Measurements from ENCODE around the gene CPA4. TPM values are rescaled to one million over a fixed set of nuclear protein-coding genes. Genes with fewer than 3 reads are reported as not detected.

CPA4 gene
- total and polyA plus RNA-seq, 2 of the 13 experiments (the other 11 are each of a cell fraction or from before 2014, with no cell fraction given), result 0.20 to 0.22 TPM

DNA sequence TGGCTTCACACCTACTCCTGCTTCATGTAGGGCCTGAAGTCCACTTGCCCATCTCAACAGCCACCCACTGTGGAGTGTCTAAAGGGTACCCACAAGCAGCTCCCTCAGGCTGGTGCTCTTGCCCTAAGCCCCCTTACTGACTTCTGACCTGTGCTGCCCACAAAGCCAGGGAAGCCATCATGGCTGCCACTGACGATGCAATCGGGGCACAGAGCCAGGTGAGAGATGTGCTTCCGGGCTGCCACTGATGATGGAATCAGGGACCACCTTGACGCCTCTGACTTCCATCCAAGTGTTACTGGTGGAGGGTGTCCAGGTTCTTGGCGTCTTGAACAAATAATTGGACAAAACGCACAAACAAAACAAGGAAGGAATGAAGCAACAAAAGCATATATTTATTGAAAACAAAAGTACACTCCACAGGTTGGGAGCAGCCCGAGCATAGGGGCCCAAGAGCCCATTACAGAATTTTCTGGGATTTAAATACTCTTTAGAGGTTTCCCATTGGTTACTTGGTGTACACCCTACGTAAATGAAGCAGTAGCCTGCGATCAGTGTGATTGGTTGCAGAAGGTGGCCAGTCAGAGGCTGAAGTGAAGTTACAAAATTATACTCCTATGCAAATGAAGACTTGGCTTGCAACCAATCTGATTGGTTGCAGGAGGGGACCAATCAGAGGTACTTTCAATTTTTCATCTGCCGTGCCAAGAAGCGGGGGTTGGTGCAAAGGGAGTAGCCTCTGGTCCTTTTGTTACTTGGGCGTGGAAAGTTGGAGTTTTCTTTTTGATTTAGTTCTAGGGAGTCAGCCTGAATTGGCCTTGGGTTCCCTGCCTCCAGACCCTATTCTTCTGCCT, 21.8 kb upstream of the CPA4 start (continued):
- TF ChIP-seq GPN1 (CRISPR knock-in tag; IDR thresholded peaks at IDR 0.05; ENCODE audit: borderline replicate concordance), result no peak
- no peak for TF ChIP-seq RBM39 (IDR thresholded peaks at IDR 0.05; ENCODE audit: low read depth, low read length, poor library complexity, severe bottlenecking)

DNA sequence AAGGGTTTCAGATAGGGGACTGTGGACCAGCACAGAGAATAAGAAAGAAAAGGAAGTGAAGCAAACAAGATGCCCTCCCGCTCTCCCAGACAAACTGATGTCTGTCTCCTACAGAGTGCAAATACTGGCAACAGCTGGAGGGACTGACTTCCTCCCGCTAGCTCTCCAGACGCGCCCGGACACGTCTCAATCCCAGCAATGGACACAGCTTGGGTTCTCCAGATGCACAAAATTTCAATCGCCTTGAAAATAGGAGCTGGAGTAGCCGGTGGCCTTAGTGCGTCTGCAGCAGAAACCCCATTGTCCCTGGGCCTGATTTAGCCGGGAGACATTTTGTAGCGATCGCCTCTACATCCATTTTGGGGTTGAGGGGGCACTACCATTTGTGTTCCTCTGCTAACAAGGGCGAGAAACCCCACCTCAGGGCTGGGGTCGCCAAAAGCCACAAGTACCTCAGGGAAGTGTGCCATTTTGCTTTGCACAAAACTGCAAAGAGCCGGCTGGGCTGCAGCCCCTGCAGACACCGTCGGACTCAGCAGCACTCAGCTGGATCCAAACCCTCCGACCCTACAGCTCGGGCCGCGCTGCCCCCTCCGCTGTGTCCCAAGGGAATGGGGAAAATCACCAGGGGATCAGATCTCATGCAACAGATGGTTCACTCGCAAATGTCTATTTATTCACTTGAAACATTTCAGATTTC, 20.4 kb upstream of the CPA4 start:
- no peaks in the 10 kb centered on the region for H3K4me1 ChIP-seq (ENCODE audit: insufficient read depth, low read length)
- no peak overlapping the region for H3K4me3 ChIP-seq (replicated peaks in 1 of 3; ENCODE audit: insufficient read depth in 1 of 3, low read depth in 2 of 3, low read length in 3 of 3)
- DNase-seq (ENCODE audit: low spot score) (no peak), FAIRE-seq (no peak), ATAC-seq (no peak)
- WGBS (ENCODE audit: low lambda C conversion rate), result 63% methylated on average over 18 of the region's 23 CpGs
- H3K27ac ChIP-seq (ENCODE audit: extremely low read length, insufficient read depth, low read length), result no peak overlapping the region
- H2AFZ ChIP-seq (ENCODE audit: low read length), result no peak overlapping the region
- H3K79me2 ChIP-seq (ENCODE audit: insufficient read depth, low read length), result no peaks in the 10 kb centered on the region
- no peak overlapping the region for H3K9ac ChIP-seq (ENCODE audit: insufficient read depth, low read depth, low read length)
- ChIA-PET POLR2A (no interaction called here), CTCF (ENCODE audit: low intra/inter-chr PET ratio, low total read pairs) (no interaction called here)
- intact Hi-C loops (cut with micrococcal nuclease; ENCODE audit: unreplicated experiment) (loop anchor here (10.0 kb wide), 1 partner anchor 212 kb away; no protein-coding TSS in a partner anchor), in situ Hi-C loops (cut with HindIII; ENCODE audit: extremely low pct_ligation_motif_present, low pct_unique_long_range_greater_than_20kb) (no loop called here)
- H3K9me3 ChIP-seq (ENCODE audit: low read length), result no peaks in the 10 kb centered on the region
- no peaks in the 10 kb centered on the region for H4K20me1 ChIP-seq (ENCODE audit: insufficient read depth, low read length)
- no peak overlapping the region for H3K4me2 ChIP-seq (ENCODE audit: low read depth, low read length)
- no peaks in the 10 kb centered on the region for H3K36me3 ChIP-seq (replicated peaks in 1 of 2; ENCODE audit: control insufficient read depth in 1 of 2, insufficient read depth in 2 of 2, low read length in 2 of 2)
- no TSS peak for BruUV-seq (replicated peaks)
- peaks cover 0 to 12% of the 10 kb centered on the region in 2 experiments; a peak in 1 of 5 replicates for H3K27me3 ChIP-seq (ENCODE audit: control insufficient read depth in 1 of 2, insufficient read depth in 2 of 2, low read length in 2 of 2)
- TF ChIP-seq HOXA9 (CRISPR knock-in tag; IDR thresholded peaks at IDR 0.05; ENCODE audit: borderline replicate concordance), result no peak
- no peak for TF ChIP-seq TCF7L2 (IDR thresholded peaks at IDR 0.05; ENCODE audit: low read depth, low read length)
- no peak for TF ChIP-seq ZNF570 (CRISPR knock-in tag; IDR thresholded peaks at IDR 0.05; ENCODE audit: borderline replicate concordance)
- no peak for TF ChIP-seq ZNF720 (CRISPR knock-in tag; IDR thresholded peaks at IDR 0.05)
- TF ChIP-seq, protein P1, sequence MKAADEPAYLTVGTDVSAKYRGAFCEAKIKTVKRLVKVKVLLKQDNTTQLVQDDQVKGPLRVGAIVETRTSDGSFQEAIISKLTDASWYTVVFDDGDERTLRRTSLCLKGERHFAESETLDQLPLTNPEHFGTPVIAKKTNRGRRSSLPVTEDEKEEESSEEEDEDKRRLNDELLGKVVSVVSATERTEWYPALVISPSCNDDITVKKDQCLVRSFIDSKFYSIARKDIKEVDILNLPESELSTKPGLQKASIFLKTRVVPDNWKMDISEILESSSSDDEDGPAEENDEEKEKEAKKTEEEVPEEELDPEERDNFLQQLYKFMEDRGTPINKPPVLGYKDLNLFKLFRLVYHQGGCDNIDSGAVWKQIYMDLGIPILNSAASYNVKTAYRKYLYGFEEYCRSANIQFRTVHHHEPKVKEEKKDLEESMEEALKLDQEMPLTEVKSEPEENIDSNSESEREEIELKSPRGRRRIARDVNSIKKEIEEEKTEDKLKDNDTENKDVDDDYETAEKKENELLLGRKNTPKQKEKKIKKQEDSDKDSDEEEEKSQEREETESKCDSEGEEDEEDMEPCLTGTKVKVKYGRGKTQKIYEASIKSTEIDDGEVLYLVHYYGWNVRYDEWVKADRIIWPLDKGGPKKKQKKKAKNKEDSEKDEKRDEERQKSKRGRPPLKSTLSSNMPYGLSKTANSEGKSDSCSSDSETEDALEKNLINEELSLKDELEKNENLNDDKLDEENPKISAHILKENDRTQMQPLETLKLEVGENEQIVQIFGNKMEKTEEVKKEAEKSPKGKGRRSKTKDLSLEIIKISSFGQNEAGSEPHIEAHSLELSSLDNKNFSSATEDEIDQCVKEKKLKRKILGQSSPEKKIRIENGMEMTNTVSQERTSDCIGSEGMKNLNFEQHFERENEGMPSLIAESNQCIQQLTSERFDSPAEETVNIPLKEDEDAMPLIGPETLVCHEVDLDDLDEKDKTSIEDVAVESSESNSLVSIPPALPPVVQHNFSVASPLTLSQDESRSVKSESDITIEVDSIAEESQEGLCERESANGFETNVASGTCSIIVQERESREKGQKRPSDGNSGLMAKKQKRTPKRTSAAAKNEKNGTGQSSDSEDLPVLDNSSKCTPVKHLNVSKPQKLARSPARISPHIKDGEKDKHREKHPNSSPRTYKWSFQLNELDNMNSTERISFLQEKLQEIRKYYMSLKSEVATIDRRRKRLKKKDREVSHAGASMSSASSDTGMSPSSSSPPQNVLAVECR (CRISPR knock-in tag; IDR thresholded peaks at IDR 0.05; ENCODE audit: borderline replicate concordance), result no peak
- TF ChIP-seq, protein P2, sequence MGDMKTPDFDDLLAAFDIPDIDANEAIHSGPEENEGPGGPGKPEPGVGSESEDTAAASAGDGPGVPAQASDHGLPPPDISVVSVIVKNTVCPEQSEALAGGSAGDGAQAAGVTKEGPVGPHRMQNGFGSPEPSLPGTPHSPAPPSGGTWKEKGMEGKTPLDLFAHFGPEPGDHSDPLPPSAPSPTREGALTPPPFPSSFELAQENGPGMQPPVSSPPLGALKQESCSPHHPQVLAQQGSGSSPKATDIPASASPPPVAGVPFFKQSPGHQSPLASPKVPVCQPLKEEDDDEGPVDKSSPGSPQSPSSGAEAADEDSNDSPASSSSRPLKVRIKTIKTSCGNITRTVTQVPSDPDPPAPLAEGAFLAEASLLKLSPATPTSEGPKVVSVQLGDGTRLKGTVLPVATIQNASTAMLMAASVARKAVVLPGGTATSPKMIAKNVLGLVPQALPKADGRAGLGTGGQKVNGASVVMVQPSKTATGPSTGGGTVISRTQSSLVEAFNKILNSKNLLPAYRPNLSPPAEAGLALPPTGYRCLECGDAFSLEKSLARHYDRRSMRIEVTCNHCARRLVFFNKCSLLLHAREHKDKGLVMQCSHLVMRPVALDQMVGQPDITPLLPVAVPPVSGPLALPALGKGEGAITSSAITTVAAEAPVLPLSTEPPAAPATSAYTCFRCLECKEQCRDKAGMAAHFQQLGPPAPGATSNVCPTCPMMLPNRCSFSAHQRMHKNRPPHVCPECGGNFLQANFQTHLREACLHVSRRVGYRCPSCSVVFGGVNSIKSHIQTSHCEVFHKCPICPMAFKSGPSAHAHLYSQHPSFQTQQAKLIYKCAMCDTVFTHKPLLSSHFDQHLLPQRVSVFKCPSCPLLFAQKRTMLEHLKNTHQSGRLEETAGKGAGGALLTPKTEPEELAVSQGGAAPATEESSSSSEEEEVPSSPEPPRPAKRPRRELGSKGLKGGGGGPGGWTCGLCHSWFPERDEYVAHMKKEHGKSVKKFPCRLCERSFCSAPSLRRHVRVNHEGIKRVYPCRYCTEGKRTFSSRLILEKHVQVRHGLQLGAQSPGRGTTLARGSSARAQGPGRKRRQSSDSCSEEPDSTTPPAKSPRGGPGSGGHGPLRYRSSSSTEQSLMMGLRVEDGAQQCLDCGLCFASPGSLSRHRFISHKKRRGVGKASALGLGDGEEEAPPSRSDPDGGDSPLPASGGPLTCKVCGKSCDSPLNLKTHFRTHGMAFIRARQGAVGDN (CRISPR knock-in tag; IDR thresholded peaks at IDR 0.05), result no peak
- TF ChIP-seq MTA1 (CRISPR knock-in tag; IDR thresholded peaks at IDR 0.05; ENCODE audit: borderline replicate concordance), result no peak
- no peak for TF ChIP-seq RXRA (CRISPR knock-in tag; IDR thresholded peaks at IDR 0.05)
- no peak for TF ChIP-seq ZNF747 (CRISPR knock-in tag; IDR thresholded peaks at IDR 0.05; ENCODE audit: borderline replicate concordance)
